HUES48 (cell line): ENCODE results near the gene CCT3.

Source experiments
- H3K27ac ChIP-seq: one replicate; pipeline ENCODE4 v1.7.0; 2013; ENCODE audit warnings: low read depth, low read length, inconsistent platforms
- H3K27me3 ChIP-seq: 2 replicates; pipeline ENCODE4 v1.6.1; 2013; ENCODE audit warnings: mild to moderate bottlenecking, low read length; ENCODE audit not compliant: control insufficient read depth, insufficient read depth
- H3K36me3 ChIP-seq: 2 replicates; pipeline ENCODE4 v1.6.1; 2013; ENCODE audit warnings: low read length; ENCODE audit not compliant: control insufficient read depth, insufficient read depth
- H3K4me1 ChIP-seq: 2 replicates; pipeline ENCODE4 v1.6.1; 2013; ENCODE audit warnings: mild to moderate bottlenecking, low read length; ENCODE audit not compliant: control insufficient read depth, insufficient read depth
- H3K4me3 ChIP-seq: 2 replicates; pipeline ENCODE4 v1.5.1; 2013; ENCODE audit warnings: mild to moderate bottlenecking, low read depth, low read length
- H3K9ac ChIP-seq: 2 replicates; pipeline ENCODE4 v1.6.1; 2013; ENCODE audit warnings: mild to moderate bottlenecking, low read depth, low read length, moderate library complexity
- H3K9me3 ChIP-seq: 2 replicates; pipeline ENCODE4 v1.6.1; 2013; ENCODE audit warnings: low read length; ENCODE audit not compliant: control insufficient read depth, insufficient read depth

Gene CCT3

DNA sequence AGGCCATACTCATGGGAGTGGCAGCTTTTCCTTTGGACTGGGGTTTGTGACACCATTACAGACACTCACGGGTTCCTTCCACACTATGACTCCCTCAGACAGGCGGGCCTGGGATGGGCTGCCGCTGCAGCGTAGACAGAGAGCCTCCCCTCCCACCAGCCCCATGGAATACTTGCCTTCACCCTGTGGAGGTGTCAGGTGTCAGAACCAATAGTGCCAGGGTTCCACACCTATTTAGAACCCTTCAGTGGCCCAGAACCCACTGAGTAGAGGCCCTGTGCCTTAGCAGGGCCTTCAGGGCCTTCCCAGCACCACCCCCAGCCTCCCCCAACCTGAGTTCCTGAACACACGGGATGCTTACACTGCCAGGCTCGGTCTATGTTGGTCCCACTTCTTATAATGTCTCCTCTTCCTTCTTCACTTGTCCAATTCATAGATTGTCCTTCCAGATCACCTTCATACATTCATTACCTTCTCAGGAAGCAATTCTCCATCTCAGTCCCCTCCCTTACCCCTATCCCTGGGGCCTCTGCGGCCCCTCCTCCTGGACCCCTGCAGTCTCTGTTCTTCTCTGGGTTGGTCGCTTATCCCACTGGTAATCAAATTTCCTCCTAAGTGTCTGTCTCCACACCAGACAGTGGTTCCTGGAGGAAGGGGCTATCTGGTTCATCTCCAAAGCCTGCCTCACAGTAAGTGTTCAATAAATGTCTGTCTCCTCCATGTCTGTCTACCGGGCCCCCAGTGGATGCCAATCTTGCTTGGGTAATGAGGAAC is 29.5 kb upstream of the CCT3 start:
- peaks cover 8% of the 10 kb centered on the region; the same call in 1 of the 2 replicates for H3K4me1 ChIP-seq
- no peaks in the 10 kb centered on the region for H3K9me3 ChIP-seq
- no peak overlapping the region for H3K9ac ChIP-seq
- H3K27me3 ChIP-seq = peaks cover 9% of the 10 kb centered on the region
- H3K36me3 ChIP-seq = no peaks in the 10 kb centered on the region
- no peak overlapping the region for H3K27ac ChIP-seq
- no peak overlapping the region for H3K4me3 ChIP-seq

DNA sequence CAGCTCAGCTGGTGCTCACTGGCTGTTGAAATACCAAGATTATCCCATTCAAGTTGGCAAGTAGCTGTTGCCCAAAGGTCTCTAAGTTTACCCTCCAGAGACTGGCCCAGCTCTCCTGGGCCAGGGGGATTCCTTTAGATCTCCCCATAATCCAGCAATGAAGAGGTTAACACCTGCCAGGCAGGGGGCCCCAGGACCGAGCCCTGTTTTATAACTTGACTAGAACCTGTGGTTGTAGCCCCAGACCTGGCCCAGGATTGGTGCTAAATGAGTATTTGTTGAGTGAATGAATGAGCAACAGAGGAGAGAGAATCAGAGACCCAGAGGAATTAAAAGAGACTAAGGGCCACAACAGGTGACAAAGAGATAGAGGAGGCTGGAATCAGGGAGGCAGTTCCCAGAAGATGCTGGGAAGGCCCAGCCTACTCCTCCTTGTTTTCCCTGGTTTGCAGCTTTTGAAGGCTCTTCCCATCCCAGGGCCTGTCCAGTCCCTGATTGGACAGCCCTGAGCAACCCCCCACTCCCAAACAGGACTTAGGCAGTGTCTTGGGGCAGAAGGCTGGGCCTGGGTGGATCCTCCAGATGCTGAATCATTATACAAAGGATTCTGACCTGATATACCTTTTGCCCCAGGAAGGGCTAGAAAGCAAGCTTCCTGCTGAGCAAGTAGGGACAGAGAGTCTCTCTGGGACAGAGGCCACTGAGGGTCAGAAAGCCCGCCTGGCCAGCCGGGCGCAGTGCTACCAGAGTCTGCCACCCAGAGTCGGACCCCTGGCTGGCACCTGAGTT is 28.5 kb upstream of the CCT3 start:
- Histone ChIP-seq H3K36me3 (no peaks in the 10 kb centered on the region), H3K9me3 (no peaks in the 10 kb centered on the region), H3K4me1 (peaks cover 8% of the 10 kb centered on the region; the same call in 1 of the 2 replicates), H3K4me3 (no peak overlapping the region), H3K9ac (no peak overlapping the region), H3K27ac (no peak overlapping the region), H3K27me3 (peaks cover 9% of the 10 kb centered on the region)

DNA sequence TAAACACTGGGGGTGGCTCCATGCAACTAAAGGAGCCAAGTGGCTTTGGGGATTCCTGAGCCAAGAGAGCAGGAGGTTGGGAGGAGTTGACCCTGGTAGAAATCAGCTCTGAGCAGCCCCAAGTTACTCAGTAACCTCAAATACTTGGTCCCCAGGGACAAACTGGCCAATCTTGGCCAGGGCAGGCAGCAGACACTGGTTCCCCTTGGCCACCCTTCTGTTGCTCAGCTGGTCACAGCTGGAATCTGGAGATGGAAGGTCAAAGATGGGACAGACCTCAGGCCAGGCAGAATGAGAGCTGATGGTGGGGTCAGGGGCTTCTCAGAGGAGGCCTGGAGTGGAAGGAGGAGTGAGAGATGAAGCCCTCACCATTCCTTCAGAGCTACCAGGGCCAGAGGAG is 27.7 kb upstream of the CCT3 start:
- H3K4me1 ChIP-seq = peaks cover 8% of the 10 kb centered on the region; the same call in 1 of the 2 replicates
- peaks cover 9% of the 10 kb centered on the region for H3K27me3 ChIP-seq
- H3K4me3 ChIP-seq = no peak overlapping the region
- no peaks in the 10 kb centered on the region for H3K36me3 ChIP-seq
- no peak overlapping the region for H3K27ac ChIP-seq
- no peak overlapping the region for H3K9ac ChIP-seq
- no peaks in the 10 kb centered on the region for H3K9me3 ChIP-seq

DNA sequence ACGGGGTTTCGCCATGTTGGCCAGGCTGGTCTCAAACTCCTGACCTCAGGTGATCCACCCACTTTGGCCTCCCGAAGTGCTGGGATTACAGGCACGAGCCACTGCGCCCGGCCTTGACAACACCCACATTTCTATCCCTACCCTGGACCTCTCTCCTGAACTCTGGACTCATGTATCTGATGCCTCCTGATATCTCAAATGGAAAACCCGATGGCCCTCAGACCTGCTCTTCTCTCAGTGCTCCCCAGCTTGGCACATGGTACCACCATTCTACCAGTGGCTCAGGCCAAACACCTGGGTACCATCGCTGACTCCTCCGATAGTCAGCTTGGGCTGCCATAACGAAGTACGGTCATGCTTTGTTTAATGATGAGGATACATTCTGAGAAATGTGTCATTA is 22.4 kb upstream of the CCT3 start:
- Histone ChIP-seq H3K9me3 (no peaks in the 10 kb centered on the region), H3K4me1 (no peaks in the 10 kb centered on the region), H3K36me3 (no peaks in the 10 kb centered on the region), H3K27me3 (no peaks in the 10 kb centered on the region), H3K4me3 (no peak overlapping the region), H3K9ac (no peak overlapping the region), H3K27ac (no peak overlapping the region)

DNA sequence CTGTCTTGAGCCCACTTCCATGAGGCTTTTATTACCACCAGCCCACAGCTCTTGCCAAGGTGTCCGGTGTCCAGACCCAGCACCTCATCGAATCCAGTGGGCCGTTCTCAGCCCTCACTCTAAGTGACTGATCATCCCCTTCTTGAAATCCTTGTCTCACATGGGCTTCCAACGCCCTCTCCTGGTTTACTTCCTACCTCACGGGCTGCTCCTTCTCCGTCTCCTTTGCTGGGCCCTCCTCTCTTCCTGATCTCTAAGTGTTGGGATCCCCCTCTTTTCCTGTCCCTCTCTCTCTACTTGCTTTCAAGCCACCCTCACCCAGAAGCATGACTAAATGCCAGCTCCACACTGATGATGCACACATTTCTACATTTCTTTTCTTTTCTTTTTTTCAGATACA is 21.9 kb upstream of the CCT3 start:
- H3K36me3 ChIP-seq = no peaks in the 10 kb centered on the region
- no peaks in the 10 kb centered on the region for H3K4me1 ChIP-seq
- no peak overlapping the region for H3K27ac ChIP-seq
- no peak overlapping the region for H3K9ac ChIP-seq
- no peaks in the 10 kb centered on the region for H3K9me3 ChIP-seq
- no peak overlapping the region for H3K4me3 ChIP-seq
- no peaks in the 10 kb centered on the region for H3K27me3 ChIP-seq

DNA sequence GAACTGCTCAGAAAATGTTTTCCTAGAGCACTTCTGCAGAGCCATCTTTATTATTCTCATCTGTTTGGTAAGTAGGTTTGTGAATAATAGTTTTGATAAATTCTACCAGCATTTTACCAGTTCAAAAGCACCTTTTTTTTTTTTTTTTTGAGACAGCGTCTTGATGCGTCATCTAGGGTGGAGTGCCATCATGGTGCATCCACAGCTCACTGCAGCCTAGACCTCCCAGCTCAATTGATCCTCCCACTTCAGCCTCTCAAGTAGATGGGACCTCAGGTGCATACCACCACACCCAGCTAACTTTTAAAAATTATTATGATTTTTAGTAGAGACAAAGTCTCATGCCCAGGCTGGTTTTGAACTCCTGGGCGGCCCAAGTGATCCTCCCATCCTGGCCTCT is 21.2 kb upstream of the CCT3 start:
- Histone ChIP-seq H3K9ac (no peak overlapping the region), H3K27me3 (no peaks in the 10 kb centered on the region), H3K9me3 (no peaks in the 10 kb centered on the region), H3K4me3 (no peak overlapping the region), H3K27ac (no peak overlapping the region), H3K4me1 (no peaks in the 10 kb centered on the region), H3K36me3 (no peaks in the 10 kb centered on the region)

DNA sequence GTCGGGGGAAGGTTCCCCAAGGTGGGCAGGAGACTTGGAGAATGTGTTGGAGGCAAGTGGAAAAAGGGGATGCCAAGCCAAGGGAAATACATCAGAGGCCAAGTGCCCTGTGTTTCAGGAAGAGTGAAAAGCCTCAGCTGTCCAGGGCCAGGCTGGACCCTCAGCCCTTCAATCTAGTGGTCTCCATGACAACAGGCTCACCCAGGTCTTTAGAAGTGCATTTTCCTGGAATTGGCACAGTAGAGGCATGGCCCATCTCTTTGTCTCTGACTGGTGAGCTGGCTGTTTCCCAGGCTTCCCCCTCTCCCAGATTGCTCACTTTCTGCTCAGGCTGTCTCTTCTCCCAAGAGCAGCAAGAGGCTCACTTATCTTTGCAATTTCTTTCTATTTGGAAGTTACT is 20.5 kb upstream of the CCT3 start:
- H3K4me3 ChIP-seq = no peak overlapping the region
- H3K27me3 ChIP-seq = no peaks in the 10 kb centered on the region
- H3K36me3 ChIP-seq = no peaks in the 10 kb centered on the region
- H3K9ac ChIP-seq = no peak overlapping the region
- no peaks in the 10 kb centered on the region for H3K9me3 ChIP-seq
- H3K27ac ChIP-seq = no peak overlapping the region
- H3K4me1 ChIP-seq = no peaks in the 10 kb centered on the region

DNA sequence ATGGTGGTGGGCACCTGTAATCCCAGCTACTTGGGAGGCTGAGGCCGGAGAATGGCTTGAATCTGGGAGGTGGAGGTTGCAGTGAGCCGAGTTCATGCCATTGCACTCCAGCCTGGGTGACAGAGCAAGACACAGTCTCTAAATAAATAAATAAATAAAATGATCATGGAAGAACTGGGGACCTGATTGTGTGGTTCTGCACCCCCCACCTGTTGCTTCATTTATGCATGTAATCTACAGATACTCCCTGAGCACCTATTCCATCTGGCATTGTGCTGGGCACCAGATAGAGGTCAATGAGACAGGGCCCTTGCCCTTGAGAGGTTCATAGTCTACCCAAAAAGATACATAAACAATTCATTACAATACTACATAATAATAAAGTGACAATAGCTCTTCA is 19.9 kb upstream of the CCT3 start:
- Histone ChIP-seq H3K4me1 (no peaks in the 10 kb centered on the region), H3K27ac (no peak overlapping the region), H3K36me3 (no peaks in the 10 kb centered on the region), H3K9me3 (no peaks in the 10 kb centered on the region), H3K9ac (no peak overlapping the region), H3K4me3 (no peak overlapping the region), H3K27me3 (no peaks in the 10 kb centered on the region)

DNA sequence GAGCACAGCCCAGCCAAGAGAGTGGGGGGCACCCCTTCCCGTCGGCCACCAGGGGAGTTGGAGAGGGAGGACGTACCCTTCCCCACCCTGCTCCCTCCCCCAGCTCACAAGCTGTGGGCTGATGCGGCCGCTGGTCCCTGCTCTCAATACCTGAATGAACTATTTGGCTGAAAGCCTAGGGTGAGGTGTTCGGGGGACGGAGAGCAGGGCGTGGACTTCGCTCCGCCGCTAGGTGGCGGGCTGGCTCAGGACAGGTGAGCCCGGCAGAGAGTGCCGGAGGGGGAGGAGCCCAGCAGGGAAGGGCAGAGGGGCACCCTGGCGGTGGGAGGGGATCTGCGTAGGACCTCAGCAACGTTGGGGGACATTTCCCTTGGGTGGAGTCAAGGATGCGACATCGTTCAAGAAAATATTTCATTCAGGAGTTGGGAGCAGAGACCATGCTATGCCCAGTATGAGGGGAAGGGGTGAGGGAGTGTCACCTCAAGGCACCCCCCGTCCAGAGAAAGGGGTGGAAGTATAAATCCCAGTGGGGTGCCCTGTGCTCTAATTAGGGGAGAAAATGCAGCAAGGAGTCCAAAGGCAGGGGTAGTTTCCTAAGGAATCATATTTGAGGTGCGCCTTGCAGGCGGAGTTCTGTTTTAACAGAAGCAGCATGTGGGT is 18.9 kb upstream of the CCT3 start:
- Histone ChIP-seq H3K36me3 (no peaks in the 10 kb centered on the region), H3K27me3 (no peaks in the 10 kb centered on the region), H3K9me3 (no peaks in the 10 kb centered on the region), H3K9ac (no peak overlapping the region), H3K4me1 (no peaks in the 10 kb centered on the region), H3K4me3 (peak overlapping the region; percentile 67), H3K27ac (no peak overlapping the region)

DNA sequence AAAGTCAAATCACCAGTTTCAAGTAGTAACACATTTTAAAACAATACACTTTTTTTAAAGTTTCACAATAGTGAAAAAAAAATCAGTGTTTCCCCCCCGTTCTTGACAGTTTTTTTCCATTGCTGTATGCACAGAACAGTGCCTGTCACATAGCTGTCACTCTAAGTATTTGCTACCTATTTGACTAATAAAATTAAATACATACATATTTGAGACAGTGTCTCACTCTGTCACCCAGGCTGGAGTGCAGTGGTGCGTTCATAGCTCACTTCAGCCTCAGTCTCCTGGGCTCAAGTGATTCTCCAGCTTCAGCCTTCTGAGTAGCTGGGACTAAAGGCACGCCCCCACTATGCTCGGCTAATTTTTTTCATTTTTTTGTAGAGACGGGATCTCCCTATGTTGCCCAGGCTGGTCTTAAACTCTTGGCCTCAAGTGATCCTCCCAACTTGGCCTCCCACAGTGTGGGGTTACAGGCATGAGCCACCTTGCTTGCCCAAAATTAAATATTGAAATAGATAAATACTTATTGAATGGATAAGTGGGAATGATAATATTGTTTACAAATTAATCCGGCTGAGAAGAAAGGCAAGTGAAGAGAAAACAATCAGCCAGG is 18.3 kb upstream of the CCT3 start:
- H3K4me3 ChIP-seq = peak overlapping the region; percentile 31; the same call in 1 of the 2 replicates
- H3K27ac ChIP-seq = no peak overlapping the region
- H3K4me1 ChIP-seq = no peaks in the 10 kb centered on the region
- no peaks in the 10 kb centered on the region for H3K9me3 ChIP-seq
- H3K9ac ChIP-seq = no peak overlapping the region
- H3K36me3 ChIP-seq = no peaks in the 10 kb centered on the region
- H3K27me3 ChIP-seq = no peaks in the 10 kb centered on the region
